MM.1S (cell line): ENCODE measurements around the gene FEM1A.

ENCODE experiments used
- CTCF ChIP-seq: fragments of 300-600 bp; sonication (generic); IDR thresholded peaks from 2 replicates; pipeline ENCODE4 v1.5.1; 2016; ENCODE audit warnings: antibody characterized with exemption, low read length, mixed read lengths
- EZH2 ChIP-seq: fragments of 300-600 bp; sonication (generic); optimal IDR thresholded peaks from 2 replicates; pipeline ENCODE3; 2017; ENCODE audit warnings: low read depth, mild to moderate bottlenecking, antibody characterized with exemption, low read length, mixed read lengths
- EZH2phosphoT487 ChIP-seq: fragments of 300-600 bp; sonication (generic); IDR thresholded peaks from 2 replicates; pipeline ENCODE4 v1.6.1; 2018; ENCODE audit warnings: antibody characterized with exemption, low read length

DNA sequence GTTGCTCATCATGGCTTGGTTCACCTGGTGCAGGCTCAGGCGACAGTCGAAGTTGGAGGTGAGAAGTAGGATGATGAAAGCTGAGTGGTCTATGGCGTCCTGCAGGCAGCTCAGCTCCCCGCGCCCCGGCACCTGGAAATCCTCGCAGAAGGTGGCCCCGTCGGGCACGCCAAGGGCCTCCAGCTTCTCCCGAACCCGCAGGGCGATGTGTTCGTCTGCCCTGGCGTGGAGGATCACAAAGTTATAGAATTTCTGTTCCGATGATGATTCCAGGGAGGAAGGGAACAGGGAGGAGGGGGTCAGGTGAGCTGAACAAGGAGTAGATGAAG is 25.4 kb downstream of the FEM1A start:
- TF ChIP-seq CTCF (no peak), EZH2 (no peak), EZH2phosphoT487 (no peak)
